IPS-11a (cell line): ENCODE results near the gene LRRC47.

ENCODE experiments used
- H3K4me3 ChIP-seq: one replicate; pipeline ENCODE4 v1.5.1; 2013; ENCODE audit warnings: low read depth, low read length, control low read depth

LRRC47 gene

DNA sequence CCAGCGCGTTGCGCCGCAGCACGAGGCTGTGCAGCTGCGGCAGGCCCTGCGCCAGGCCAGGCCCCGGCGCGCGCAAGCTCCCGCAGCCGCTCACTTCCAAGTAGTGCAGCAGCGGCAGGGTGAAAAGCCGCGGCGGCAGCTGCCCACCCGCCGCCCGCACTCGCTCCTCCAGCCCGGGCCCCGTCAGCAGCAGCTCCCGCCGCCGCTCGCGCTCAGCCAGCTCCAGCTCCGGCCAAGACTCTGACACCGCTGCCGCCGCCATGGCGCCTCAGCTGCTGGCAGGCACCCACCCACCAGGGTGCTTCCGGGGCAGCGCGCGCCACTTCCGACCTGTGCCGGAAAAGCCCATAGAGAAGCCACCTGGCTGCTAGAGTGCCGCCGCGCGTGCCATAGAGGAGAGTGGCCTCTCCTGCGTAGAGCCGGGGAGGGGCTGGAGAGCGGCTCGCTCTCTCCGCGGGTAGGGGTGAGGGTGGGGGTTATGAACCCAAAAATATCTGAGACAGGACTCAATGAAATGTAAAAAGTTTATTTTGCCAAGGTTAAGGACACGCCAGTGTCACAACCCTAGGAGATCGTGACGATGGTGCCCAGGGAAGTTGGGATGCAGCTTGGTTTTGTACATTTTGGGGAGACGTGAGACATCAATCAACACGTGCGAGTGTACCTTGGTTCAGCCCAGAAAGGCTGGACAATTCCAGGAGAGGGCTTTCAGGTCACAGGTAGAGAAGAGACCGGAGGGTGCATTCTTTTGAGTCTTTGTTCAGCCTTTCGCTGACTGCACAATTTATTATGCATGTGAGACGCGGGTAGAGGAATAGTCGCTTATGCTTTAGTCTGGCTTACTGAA lies at the start of gene LRRC47:
TSS of gene LRRC47 (minus strand) at position 284 of the 847 bp plus-strand sequence. CDS start at position 262, 22 bp downstream.
- peak within 1 kb of the TSS; percentile 89 for H3K4me3 ChIP-seq

DNA sequence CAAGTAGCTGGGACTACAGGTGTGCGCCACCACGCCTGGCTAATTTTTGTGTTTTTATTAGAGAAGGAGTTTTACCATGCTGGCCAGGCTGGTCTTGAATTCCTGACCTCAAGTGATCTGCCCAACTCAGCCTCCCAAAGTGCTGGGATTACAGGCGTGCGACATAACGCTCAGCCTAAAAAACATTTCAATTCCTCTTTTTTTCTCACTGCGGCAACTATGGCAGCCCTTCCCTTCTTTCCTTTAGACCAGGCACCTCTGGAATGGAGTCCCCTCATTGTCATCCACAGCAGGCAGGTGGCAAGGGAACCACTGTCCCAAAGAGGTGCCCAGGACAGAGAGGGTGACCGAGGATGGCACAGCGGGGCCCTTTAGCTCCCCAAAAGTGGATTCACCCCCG lies 46.6 kb upstream of the LRRC47 start:
- no peak overlapping the region for H3K4me3 ChIP-seq

DNA sequence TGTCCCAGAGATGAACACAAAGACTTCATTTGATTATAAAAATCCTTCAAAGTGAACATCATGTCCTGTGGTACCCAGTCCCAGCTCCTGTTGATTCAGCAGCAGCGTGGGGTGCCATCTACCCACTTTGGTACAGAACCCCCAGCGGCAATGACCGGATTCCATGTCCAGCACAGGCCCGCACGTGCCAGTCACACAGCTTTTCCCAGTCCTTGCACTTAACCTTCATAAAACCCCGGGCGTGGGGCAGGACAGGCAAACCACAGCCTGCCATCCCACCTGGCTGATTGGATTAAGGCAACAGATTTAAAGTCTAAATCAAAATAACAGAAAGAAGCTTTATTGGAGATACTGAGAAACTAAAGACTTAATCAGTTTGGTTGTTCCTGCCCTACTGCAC lies 45.2 kb upstream of the LRRC47 start:
- H3K4me3 ChIP-seq: no peak overlapping the region

DNA sequence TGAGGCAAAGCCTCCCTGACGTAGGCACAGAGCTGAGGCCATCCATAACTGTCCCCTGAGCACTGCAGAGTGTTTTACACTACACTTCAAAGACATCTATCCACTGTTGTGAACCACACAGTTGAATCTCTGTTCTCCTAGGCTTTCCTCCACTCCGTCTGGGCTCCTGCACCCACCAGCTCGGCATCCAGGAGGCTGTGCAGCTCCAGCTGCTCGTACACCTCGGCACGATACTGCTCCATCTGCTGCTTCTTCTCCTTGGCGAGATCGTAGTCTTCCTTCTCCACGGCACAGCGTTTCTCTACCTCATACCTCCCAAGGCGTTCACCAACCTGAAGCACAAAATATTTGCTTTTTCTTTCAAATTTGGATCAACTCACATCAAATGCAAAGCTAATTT lies 42.5 kb upstream of the LRRC47 start:
- H3K4me3 ChIP-seq: no peak overlapping the region

DNA sequence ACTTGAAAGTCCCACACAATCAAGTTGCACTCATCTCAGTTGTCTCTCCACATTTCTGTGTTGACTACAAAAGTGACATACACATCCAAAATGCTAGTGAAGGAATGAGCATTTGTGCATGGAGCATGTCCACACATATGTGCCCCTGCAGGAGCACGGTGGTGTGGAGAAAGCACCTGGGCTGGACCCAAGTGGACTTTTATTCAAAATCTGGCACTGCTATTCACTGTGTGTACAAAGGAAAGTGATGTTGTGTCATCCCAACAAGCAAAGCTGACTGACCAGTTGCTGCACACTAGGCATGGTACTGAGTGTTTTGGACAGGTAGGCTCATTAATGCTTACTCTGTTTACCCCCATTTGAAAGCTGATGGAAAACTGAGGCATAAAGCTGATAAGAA lies 41.4 kb upstream of the LRRC47 start:
- H3K4me3 ChIP-seq: no peak overlapping the region

DNA sequence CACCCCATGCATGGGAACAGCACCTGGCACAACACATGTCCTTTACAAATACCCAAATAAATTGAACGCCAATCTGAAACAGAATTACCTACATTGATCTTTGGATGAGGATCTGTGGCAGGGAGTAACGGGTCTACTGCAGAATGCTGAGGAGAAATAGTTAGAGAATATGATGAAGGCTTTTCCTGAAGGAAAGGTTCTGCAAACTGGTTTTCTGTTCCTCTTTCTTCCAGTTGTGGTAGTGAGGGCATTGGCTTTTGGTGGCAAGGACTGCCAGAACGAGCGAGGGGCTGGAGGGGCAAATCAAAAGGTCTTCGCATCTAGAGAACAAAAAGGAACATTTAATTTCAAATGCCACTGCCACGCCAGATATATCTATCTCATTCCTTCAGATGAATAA lies 40.9 kb upstream of the LRRC47 start:
- H3K4me3 ChIP-seq: no peak overlapping the region

DNA sequence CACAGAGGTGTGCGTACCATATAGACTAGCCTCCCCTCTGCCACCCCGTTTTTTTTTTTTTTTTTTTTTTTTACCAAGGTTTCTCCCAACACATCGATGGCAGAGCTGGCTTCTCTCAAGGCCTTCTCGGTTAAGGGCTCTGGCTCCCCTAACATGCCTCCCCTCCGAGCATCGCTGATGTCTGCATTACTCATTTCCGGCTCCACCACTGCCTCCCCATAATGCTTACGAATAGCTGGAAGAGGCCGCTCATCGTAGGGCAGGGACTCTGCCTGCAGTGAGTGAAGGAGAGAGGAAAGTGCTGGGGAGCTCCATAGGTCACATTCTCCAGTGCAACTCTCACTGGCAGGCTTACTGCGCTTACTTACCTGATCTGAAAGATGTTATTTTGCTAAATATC lies 40.1 kb upstream of the LRRC47 start:
- H3K4me3 ChIP-seq: no peak overlapping the region

DNA sequence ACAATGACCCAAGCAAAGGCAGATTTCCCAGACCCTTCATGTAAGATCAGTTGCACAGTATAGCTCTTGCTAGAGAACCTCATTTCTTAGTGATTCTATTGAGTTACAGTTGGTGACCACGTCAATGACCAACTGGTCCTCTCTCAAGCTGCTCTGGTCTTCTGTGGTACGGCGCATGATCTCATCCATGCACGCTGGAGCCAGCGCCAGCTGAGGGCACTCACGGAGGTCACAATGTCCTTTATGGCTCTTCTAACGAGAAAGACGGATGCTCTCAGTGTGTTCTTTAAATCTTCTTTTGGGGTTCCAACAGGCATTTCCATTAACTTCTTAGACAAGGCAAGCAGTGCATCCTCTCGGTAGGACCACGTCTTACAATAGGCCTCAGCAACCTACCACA lies 38.4 kb upstream of the LRRC47 start:
- H3K4me3 ChIP-seq: no peak overlapping the region

DNA sequence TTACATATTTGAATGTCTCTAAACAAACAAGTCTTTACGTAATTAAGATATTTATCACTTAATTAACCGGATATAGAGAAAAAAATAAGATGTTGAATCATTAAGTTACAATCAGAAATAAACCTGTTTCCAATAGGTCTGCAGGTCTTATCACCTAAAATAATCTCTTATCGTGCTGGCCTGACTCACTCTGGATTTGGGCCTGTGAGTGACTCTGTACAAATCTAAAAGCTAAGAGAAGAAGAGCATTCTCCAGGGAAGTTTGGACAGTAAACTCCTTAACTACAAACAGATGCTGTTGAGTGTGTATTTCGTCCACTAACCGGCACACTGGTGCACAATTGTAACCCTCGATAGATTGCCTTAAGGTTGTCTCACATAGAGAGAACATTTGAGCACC lies 35.4 kb upstream of the LRRC47 start:
- no peak overlapping the region for H3K4me3 ChIP-seq

DNA sequence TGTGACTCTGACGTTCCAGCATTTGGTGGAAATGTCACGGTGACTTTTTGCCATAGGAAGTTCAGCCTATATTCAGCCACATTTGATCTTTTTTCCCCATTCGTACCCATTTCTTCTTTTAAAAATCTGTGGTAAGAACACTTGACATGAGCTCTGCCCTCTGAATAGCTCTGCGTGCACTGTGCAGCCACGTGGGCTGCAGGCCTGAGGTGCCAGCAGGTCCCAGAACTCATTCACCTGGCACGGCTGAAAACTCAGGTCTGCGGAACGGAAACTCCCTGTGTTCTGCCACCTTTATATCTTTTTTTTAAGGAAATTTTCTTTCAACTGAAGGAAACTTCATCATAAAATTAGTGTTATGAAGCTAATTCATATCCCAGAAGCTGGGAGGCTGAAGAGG lies 32.1 kb upstream of the LRRC47 start:
- H3K4me3 ChIP-seq: no peak overlapping the region

DNA sequence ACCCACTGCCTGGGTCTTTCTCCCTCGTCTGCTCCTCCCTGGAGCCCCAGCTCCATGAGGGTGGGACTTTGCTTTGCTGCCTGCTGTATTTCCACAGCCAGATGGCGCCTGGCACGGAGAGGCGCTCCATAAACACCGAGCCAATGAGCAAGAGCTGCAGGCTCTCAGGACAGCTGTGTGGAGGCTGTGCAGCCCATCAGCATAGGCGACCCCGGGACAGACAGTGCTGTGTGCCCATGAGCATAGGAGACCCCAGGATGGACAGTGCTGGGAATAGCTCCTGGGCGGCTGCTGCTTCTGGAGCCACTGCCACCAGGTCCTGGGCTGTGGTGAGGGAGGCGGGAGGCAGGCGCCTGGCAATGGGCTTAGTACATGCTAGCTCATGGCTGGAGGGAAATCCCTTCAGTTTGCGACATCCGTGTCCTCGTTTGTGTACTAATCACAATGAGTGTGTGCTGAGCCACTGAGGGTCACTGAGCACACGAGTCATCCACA lies 31.6 kb upstream of the LRRC47 start:
- no peak overlapping the region for H3K4me3 ChIP-seq

DNA sequence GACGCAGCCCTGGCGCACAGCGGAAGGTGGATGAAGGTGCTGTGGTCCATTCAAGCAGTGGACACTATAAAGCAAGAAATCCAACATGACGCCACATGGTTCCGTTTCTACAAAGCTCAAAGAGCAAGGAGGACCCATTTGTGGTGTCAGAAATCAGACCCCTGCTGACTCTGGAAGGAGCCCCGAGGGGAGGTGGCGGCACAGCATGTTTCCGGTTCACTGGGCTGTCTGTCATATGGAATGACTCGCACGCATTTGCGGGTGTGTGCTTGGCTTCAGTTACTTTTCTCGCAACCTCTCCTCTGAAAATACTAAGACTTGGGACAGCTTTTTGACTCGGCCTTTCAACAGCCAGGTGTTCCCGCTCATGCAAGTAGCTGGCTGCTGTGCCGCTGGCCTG lies 29.1 kb upstream of the LRRC47 start:
- H3K4me3 ChIP-seq: no peak overlapping the region

DNA sequence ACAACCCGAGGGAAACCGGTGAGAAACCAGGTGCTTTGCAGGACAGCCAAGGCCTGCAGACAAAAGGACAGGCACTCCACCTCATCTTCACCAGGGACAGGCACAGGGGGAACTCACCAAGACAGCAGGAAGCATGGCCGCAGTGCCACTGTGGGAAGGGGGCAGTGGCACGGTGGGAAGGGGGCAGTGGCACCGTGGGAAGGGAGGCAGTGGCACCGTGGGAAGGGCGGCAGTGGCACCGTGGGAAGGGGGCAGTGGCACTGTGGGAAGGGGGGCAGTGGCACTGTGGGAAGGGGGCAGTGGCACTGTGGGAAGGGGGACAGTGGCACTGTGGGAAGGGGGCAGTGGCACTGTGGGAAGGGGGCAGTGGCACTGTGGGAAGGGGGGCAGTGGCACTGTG lies 28.4 kb upstream of the LRRC47 start:
- H3K4me3 ChIP-seq: no peak overlapping the region

DNA sequence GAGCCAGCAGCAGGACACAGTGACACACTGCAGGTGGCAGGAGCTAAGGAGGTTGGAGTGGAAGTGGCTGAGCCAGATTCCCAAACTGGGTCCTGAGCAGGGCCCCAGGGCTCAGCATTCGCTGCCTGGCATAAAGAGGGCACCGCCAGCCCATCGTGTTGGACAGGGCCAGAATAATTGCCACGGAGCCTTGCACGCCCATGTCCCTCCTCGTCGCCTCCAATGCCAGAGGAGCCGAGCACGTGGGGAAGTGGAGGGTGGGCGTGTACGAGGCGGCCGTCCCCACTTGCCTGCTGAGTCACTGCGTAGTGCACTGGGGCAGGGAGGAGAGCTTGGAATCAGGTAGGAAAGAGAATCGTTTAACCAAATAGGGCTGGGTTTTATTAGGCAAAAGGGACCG lies 26.1 kb upstream of the LRRC47 start:
- no peak overlapping the region for H3K4me3 ChIP-seq

DNA sequence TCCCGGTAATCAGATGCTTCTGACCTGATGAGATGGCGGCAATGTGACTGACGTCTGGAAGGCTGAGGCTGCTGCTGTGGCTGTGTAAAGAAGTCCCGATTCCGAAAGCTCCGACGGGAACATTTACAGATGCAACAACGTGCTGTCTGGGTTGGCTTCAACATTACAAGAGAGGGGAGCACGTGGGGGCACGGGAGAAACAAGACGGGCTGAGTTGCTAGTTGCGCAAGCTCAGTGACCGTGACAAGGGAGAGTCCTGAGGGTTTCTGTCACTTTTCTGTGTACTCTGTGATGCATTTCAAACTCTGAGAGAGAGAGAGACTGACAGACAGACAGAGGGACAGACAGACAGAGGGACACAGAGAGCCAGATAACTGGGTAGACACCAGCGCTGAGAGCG lies 25.6 kb upstream of the LRRC47 start:
- H3K4me3 ChIP-seq: no peak overlapping the region

DNA sequence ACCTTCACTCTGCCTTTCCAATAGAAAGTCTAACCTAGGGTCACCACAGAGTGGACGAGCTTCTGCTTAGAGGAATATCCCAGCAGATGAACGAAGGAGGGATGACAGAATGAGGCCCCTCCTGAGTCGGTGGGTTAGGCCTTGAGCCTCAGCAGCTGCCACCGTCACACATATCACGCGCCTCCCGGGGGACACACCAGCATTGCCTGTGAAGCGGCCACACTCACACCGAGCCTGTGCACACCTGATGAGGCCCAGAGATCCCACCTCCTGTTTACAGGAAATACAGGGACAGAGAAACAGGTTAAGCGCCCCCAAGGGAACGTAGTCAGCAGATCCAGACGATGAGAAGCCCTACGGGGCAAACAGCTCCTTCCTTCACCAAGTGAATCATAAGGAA lies 25.1 kb upstream of the LRRC47 start:
- H3K4me3 ChIP-seq: no peak overlapping the region

DNA sequence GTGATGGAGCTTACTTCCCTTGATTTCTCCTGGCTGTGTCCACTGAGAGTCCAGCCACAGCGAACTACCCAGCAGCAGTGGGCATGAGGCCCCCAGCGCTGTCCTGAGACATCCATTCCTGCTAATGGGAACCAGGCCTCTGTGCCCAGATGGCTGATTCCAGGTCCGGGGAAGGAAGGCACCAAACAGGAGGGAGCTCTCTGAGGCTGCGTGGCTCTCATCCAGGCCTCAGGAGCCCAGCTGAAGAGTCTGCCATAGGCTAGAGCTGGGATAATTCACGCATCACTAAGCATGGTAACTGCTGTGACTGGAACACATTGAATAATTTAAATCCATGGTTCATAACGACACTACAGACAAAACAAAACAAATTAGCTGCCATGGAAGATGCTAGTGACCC lies 24.7 kb upstream of the LRRC47 start:
- no peak overlapping the region for H3K4me3 ChIP-seq

DNA sequence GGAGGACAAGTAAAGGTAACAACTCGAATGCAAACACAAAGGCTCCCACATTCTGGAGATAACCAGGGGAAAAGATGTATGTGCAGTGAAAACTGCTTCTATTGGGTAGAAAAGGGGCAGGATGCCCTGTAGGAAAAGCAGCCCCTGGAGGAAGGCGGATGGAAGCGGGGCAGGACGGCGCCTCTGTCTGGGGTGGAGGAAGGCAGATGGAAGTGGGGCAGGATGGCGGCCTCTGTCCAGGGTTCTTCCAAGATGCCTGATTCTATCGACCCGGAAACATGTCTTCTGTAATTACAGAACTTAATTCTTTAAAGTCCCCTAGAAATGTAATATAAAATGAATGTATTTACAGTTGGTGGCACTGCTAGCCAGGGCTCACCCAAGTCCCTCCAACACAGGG lies 24.0 kb upstream of the LRRC47 start:
- no peak overlapping the region for H3K4me3 ChIP-seq

DNA sequence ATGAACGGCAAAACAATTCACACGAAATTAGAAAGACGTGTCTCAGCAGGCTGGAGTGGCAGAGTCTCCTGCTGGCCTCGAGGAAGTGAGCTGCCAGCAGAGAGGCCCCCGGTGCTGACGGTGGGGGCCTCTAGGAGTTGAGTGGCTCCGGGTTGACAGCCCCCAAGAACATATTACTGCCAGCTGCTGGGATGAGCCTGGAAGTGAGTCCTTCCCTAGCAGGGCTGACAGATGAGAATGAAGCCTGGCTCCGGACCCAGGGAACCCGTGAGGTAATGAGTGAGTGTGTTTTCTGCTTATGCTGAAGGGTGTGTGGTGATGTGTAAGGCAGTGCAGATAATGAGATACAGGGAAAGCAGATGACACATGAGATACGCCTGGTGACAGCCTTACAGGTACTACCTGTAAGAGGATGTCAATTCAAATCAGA lies 23.5 kb upstream of the LRRC47 start:
- no peak overlapping the region for H3K4me3 ChIP-seq

DNA sequence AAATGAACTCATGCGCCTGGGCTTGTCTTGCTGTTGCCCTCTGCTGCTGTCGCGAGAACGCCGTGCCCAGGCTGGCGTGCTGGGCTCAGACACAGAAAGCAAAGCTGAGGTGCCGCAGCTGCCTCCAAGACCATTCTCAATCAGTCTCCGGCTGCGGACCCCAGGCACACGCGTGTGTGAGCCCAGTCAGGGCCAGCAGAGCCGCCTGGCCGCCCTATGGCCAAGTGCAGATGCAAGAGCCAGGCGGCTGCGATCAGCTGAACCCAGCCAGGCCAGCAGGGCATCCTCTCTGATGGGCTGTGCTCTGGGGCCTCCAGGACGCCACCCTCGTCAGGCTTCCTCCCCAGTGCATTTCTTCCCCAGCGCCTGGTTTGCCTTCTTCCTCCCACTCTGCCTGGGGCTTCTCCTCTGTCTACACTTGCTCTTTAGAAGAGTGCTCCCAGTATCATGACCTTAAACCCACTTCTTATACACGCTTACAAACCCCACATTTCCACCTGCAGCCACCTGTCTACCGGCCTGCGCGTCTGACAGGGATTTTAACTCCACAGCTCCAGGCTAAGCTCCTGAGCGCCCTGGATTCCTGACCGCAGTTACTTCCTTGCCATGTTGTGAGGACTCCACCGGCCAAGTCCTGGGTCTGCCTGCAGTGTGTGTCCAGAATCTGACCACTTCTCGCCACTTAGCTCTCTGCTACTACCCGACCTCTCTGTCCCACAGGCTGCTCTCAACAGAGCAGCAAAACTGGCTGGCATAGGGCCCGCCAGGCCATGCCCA lies 21.7 kb upstream of the LRRC47 start:
- no peak overlapping the region for H3K4me3 ChIP-seq

DNA sequence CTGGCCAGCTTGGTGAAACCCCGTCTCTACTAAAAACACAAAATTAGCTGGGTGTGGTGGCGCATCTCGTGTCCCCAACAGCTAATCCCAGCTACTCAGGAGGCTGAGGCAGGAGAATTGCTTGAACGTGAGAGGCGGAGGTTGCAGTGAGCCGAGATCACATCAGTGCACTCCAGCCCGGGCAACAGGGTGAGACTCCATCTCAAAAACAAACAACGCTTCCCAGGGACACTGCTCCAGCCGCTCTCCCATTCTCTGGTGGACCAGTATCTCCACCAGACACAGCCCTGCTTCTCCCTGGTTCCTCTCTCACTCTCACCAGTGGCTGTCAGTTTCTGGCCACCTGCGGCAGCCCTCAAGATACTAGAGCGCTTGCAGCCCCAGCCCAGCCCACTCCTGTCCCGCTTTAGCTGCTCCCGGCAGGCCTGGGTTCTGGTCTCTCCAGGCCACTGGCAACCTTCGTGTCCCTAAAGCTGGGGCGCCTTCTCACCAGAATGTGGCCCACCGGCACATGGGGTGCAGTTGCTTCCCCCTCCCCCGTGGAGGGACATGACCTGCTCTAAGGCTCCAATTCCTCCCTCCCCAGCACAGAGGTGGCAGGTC lies 20.9 kb upstream of the LRRC47 start:
- no peak overlapping the region for H3K4me3 ChIP-seq
